Loucy (cell line): ENCODE results near the gene BNIPL.

Source experiments
- H2AFZ ChIP-seq: fragments of 200-600 bp; sonication (generic); 2 replicates; pipeline ENCODE4 v1.6.0; 2016; ENCODE audit warnings: antibody characterized with exemption, mild to moderate bottlenecking, low read length, moderate library complexity
- H3F3A ChIP-seq: fragments of 200-600 bp; 2 replicates; pipeline ENCODE4 v1.6.0; 2016; ENCODE audit warnings: antibody characterized with exemption, low read depth, mild to moderate bottlenecking
- H3K27me3 ChIP-seq: fragments of 200-600 bp; sonication (generic); 2 replicates; pipeline ENCODE4 v1.6.1; 2014; ENCODE audit warnings: low read length, mild to moderate bottlenecking; ENCODE audit not compliant: insufficient read depth, poor library complexity, severe bottlenecking
- H3K36me3 ChIP-seq: fragments of 200-600 bp; sonication (generic); 2 replicates; pipeline ENCODE4 v1.6.1; 2016; ENCODE audit warnings: low read length; ENCODE audit not compliant: insufficient read depth
- H3K4me1 ChIP-seq: fragments of 200-600 bp; sonication (generic); 2 replicates; pipeline ENCODE4 v1.5.1; 2014; ENCODE audit warnings: low read length, mild to moderate bottlenecking; ENCODE audit not compliant: insufficient read depth, poor library complexity, severe bottlenecking
- H3K4me2 ChIP-seq: fragments of 200-600 bp; sonication (generic); 2 replicates; pipeline ENCODE4 v1.6.0; 2014; ENCODE audit warnings: antibody characterized with exemption, low read length, low read depth, mild to moderate bottlenecking; ENCODE audit not compliant: poor library complexity, severe bottlenecking
- H3K4me3 ChIP-seq: fragments of 200-600 bp; sonication (generic); 2 replicates; pipeline ENCODE4 v1.5.1; 2014; ENCODE audit warnings: low read length, mild to moderate bottlenecking, mixed read lengths; ENCODE audit not compliant: poor library complexity, severe bottlenecking
- H3K79me2 ChIP-seq: fragments of 200-600 bp; sonication (generic); 2 replicates; pipeline ENCODE4 v1.6.1; 2014; ENCODE audit warnings: low read length; ENCODE audit not compliant: insufficient read depth
- H3K9ac ChIP-seq: fragments of 200-600 bp; sonication (generic); 2 replicates; pipeline ENCODE4 v1.6.0; 2014; ENCODE audit warnings: mild to moderate bottlenecking, low read depth, low read length, moderate library complexity; ENCODE audit not compliant: poor library complexity, severe bottlenecking
- H3K9me2 ChIP-seq: fragments of 200-600 bp; sonication (generic); replicated peaks from 2 replicates; pipeline ENCODE4 v1.6.1; 2016; ENCODE audit warnings: low read depth, low read length, mixed read lengths
- H3K9me3 ChIP-seq: fragments of 200-600 bp; sonication (generic); 2 replicates; pipeline ENCODE4 v1.6.1; 2014; ENCODE audit warnings: mild to moderate bottlenecking, antibody characterized with exemption, low read length, low read depth; ENCODE audit not compliant: insufficient read depth
- H4K20me1 ChIP-seq: fragments of 200-600 bp; sonication (generic); 2 replicates; pipeline ENCODE4 v1.6.0; 2014; ENCODE audit warnings: antibody characterized with exemption, low read length, mild to moderate bottlenecking; ENCODE audit not compliant: insufficient read depth, poor library complexity, severe bottlenecking
- CTCF ChIP-seq: fragments of 200-600 bp; sonication (generic); conservative IDR thresholded peaks from 2 replicates; pipeline ENCODE4 v1.5.1; 2014; ENCODE audit warnings: mild to moderate bottlenecking, antibody characterized with exemption, low read length
- EZH2phosphoT487 ChIP-seq: fragments of 200-600 bp; IDR thresholded peaks from 2 replicates; pipeline ENCODE4 v1.6.1; 2018; ENCODE audit warnings: antibody characterized with exemption, mild to moderate bottlenecking, moderate library complexity, borderline replicate concordance

Gene BNIPL

GRCh38 chr1:151062741-151063371 lies 26.5 kb downstream of the BNIPL start:
- no peak overlapping the region for H2AFZ ChIP-seq
- H3K9me3 ChIP-seq: no peaks in the 10 kb centered on the region
- TF ChIP-seq CTCF: no peak
- TF ChIP-seq EZH2phosphoT487: no peak
- peaks cover 6% of the 10 kb centered on the region; the same call in 1 of the 2 replicates for H3K36me3 ChIP-seq
- peaks cover 5% of the 10 kb centered on the region; the same call in 1 of the 2 replicates for H3F3A ChIP-seq
- H3K4me2 ChIP-seq: peak overlapping the region; percentile 93
- no peaks in the 10 kb centered on the region for H3K27me3 ChIP-seq
- H4K20me1 ChIP-seq: peaks cover 24% of the 10 kb centered on the region
- peaks cover 97% of the 10 kb centered on the region for H3K79me2 ChIP-seq
- H3K4me3 ChIP-seq: peak overlapping the region; percentile 79
- H3K4me1 ChIP-seq: peaks cover 49% of the 10 kb centered on the region
- peak overlapping the region; percentile 90 for H3K9ac ChIP-seq
- no peaks in the 10 kb centered on the region for H3K9me2 ChIP-seq

GRCh38 chr1:151065089-151065645 lies 28.8 kb downstream of the BNIPL start:
- TF ChIP-seq CTCF (no peak), EZH2phosphoT487 (no peak)
- peak overlapping the region; percentile 83 for H3K4me2 ChIP-seq
- H3K9ac ChIP-seq: peak overlapping the region; percentile 46
- no peaks in the 10 kb centered on the region for H3K27me3 ChIP-seq
- H3K4me1 ChIP-seq: peaks cover 59% of the 10 kb centered on the region
- no peak overlapping the region for H2AFZ ChIP-seq
- H4K20me1 ChIP-seq: peaks cover 10% of the 10 kb centered on the region
- peaks cover 7% of the 10 kb centered on the region; the same call in 1 of the 2 replicates for H3F3A ChIP-seq
- H3K9me3 ChIP-seq: no peaks in the 10 kb centered on the region
- no peaks in the 10 kb centered on the region for H3K9me2 ChIP-seq
- H3K36me3 ChIP-seq: peaks cover 12% of the 10 kb centered on the region
- H3K79me2 ChIP-seq: peaks cover 96% of the 10 kb centered on the region
- H3K4me3 ChIP-seq: peak overlapping the region; percentile 53

GRCh38 chr1:151067185-151067584 lies 30.8 kb downstream of the BNIPL start:
- H3K27me3 ChIP-seq: no peaks in the 10 kb centered on the region
- peaks cover 84% of the 10 kb centered on the region for H3K79me2 ChIP-seq
- H3K9ac ChIP-seq: peak overlapping the region; percentile 46
- TF ChIP-seq EZH2phosphoT487 (no peak), CTCF (no peak)
- H3F3A ChIP-seq: peaks cover 7% of the 10 kb centered on the region; the same call in 1 of the 2 replicates
- H3K4me2 ChIP-seq: peak overlapping the region; percentile 68
- H3K4me1 ChIP-seq: peaks cover 50% of the 10 kb centered on the region
- H4K20me1 ChIP-seq: peaks cover 10% of the 10 kb centered on the region
- H3K9me2 ChIP-seq: no peaks in the 10 kb centered on the region
- no peak overlapping the region for H2AFZ ChIP-seq
- no peaks in the 10 kb centered on the region for H3K9me3 ChIP-seq
- peak overlapping the region; percentile 11 for H3K4me3 ChIP-seq
- peaks cover 12% of the 10 kb centered on the region for H3K36me3 ChIP-seq
